ENCODE results near the gene TCF4. TPM values are rescaled to one million over a fixed set of nuclear protein-coding genes. Genes with fewer than 3 reads are reported as not detected.

TCF4 gene
- total RNA-seq, 2 experiments from 2014 or later: 75.9 to 76.0 TPM

DNA sequence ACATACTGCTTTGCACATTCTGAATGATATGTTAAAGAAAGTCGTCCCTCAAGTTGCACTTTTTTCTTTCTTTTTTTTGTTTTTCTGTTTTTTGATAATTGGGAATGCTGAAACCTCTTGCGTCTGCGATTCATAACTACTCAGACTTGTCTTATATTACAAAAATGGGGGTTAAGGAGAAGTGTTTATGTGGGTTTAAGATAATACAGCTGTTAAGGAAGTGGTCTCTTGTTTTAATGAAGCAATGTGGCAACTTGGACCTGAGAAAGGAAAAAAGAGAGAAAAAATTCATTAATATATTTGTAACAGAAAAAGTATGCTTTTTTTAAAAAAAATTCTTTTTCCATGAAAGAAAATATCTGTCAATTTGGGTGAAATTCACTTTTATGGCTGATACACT lies 360.2 kb downstream of the TCF4 start:
- intact Hi-C loops (cut with micrococcal nuclease; ENCODE audit: unreplicated experiment): no loop called here
- no peaks in the 10 kb centered on the region for H3K9me2 ChIP-seq (ENCODE audit: insufficient read depth, low read length)
- BruUV-seq (replicated peaks): no TSS peak
- POLR2A ChIA-PET: no interaction called here
- no peaks in the 10 kb centered on the region for H3K79me2 ChIP-seq (ENCODE audit: insufficient read depth, low read depth, low read length)
- DNase-seq (ENCODE audit: low spot score): no peak
- no peak overlapping the region for H3K4me3 ChIP-seq (ENCODE audit: low read depth, low read length, poor library complexity, severe bottlenecking)
- TF ChIP-seq EZH2phosphoT487 (IDR thresholded peaks at IDR 0.05; ENCODE audit: borderline replicate concordance, low read depth, low read length): no peak
- TF ChIP-seq, protein P1, sequence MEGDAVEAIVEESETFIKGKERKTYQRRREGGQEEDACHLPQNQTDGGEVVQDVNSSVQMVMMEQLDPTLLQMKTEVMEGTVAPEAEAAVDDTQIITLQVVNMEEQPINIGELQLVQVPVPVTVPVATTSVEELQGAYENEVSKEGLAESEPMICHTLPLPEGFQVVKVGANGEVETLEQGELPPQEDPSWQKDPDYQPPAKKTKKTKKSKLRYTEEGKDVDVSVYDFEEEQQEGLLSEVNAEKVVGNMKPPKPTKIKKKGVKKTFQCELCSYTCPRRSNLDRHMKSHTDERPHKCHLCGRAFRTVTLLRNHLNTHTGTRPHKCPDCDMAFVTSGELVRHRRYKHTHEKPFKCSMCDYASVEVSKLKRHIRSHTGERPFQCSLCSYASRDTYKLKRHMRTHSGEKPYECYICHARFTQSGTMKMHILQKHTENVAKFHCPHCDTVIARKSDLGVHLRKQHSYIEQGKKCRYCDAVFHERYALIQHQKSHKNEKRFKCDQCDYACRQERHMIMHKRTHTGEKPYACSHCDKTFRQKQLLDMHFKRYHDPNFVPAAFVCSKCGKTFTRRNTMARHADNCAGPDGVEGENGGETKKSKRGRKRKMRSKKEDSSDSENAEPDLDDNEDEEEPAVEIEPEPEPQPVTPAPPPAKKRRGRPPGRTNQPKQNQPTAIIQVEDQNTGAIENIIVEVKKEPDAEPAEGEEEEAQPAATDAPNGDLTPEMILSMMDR (conservative IDR thresholded peaks at IDR 0.05; ENCODE audit: low read length): no peak
- H3K4me1 ChIP-seq (ENCODE audit: insufficient read depth, low read length, poor library complexity, severe bottlenecking): no peaks in the 10 kb centered on the region
- no peaks in the 10 kb centered on the region for H4K20me1 ChIP-seq (ENCODE audit: insufficient read depth, low read length)
- peaks cover 63% of the 10 kb centered on the region for H3K36me3 ChIP-seq (ENCODE audit: insufficient read depth, low read length)
- CTCF ChIA-PET (ENCODE audit: unreplicated experiment): no interaction called here
- no peaks in the 10 kb centered on the region for H3K9me3 ChIP-seq (ENCODE audit: low read length)
- H3K27ac ChIP-seq (ENCODE audit: low read depth, low read length, poor library complexity, severe bottlenecking): no peak overlapping the region
- H3K4me2 ChIP-seq (ENCODE audit: low read length): no peak overlapping the region
- no peak overlapping the region for H2AFZ ChIP-seq (ENCODE audit: low read length)

DNA sequence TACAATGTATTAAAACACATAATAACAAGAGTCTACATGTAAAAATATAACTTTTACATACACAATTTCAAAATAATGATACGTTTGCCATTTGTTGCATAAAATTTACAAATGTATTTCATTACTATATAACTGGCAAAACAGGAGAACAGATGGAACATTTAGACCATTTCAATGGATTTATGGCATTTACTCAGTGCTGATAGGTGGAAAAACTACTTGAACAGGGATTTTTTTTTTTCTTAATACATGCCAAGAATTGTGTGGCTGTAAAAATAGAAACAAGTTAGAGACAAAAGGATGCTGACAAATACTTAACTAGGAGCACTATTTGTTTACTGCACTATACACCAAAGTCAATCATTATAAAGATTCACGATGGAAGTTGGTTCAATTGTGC lies 361.9 kb downstream of the TCF4 start:
- ChIA-PET POLR2A (interaction anchor here (0.7 kb wide), 1 partner anchor 25 kb away, joined by 3 read pairs; no protein-coding TSS in a partner anchor), CTCF (ENCODE audit: unreplicated experiment) (no interaction called here)
- H3K9me3 ChIP-seq (ENCODE audit: low read length): no peaks in the 10 kb centered on the region
- H3K79me2 ChIP-seq (ENCODE audit: insufficient read depth, low read depth, low read length): no peaks in the 10 kb centered on the region
- H3K36me3 ChIP-seq (ENCODE audit: insufficient read depth, low read length): peaks cover 46% of the 10 kb centered on the region
- no peak overlapping the region for H3K27ac ChIP-seq (ENCODE audit: low read depth, low read length, poor library complexity, severe bottlenecking)
- no peak overlapping the region for H3K4me3 ChIP-seq (ENCODE audit: low read depth, low read length, poor library complexity, severe bottlenecking)
- BruUV-seq (replicated peaks): no TSS peak
- intact Hi-C loops (cut with micrococcal nuclease; ENCODE audit: unreplicated experiment): no loop called here
- H2AFZ ChIP-seq (ENCODE audit: low read length): no peak overlapping the region
- H3K4me2 ChIP-seq (ENCODE audit: low read length): no peak overlapping the region
- no peaks in the 10 kb centered on the region for H3K9me2 ChIP-seq (ENCODE audit: insufficient read depth, low read length)
- DNase-seq (ENCODE audit: low spot score): no peak
- H4K20me1 ChIP-seq (ENCODE audit: insufficient read depth, low read length): no peaks in the 10 kb centered on the region
- no peaks in the 10 kb centered on the region for H3K4me1 ChIP-seq (ENCODE audit: insufficient read depth, low read length, poor library complexity, severe bottlenecking)
- no peak for TF ChIP-seq EZH2phosphoT487 (IDR thresholded peaks at IDR 0.05; ENCODE audit: borderline replicate concordance, low read depth, low read length)
- TF ChIP-seq, protein P1 (conservative IDR thresholded peaks at IDR 0.05; ENCODE audit: low read length): no peak

GRCh38 chr18:55224086-55224625 lies 363.8 kb downstream of the TCF4 start:
- intact Hi-C loops (cut with micrococcal nuclease; ENCODE audit: unreplicated experiment): no loop called here
- H3K4me2 ChIP-seq (ENCODE audit: low read length): no peak overlapping the region
- no peaks in the 10 kb centered on the region for H4K20me1 ChIP-seq (ENCODE audit: insufficient read depth, low read length)
- H3K9me2 ChIP-seq (ENCODE audit: insufficient read depth, low read length): no peaks in the 10 kb centered on the region
- no peak for DNase-seq (ENCODE audit: low spot score)
- no peak overlapping the region for H3K4me3 ChIP-seq (ENCODE audit: low read depth, low read length, poor library complexity, severe bottlenecking)
- H3K4me1 ChIP-seq (ENCODE audit: insufficient read depth, low read length, poor library complexity, severe bottlenecking): peaks cover 3% of the 10 kb centered on the region
- peaks cover 33% of the 10 kb centered on the region for H3K36me3 ChIP-seq (ENCODE audit: insufficient read depth, low read length)
- H3K9me3 ChIP-seq (ENCODE audit: low read length): no peaks in the 10 kb centered on the region
- H3K27ac ChIP-seq (ENCODE audit: low read depth, low read length, poor library complexity, severe bottlenecking): no peak overlapping the region
- TF ChIP-seq, protein P1 (conservative IDR thresholded peaks at IDR 0.05; ENCODE audit: low read length): no peak
- no peak for TF ChIP-seq EZH2phosphoT487 (IDR thresholded peaks at IDR 0.05; ENCODE audit: borderline replicate concordance, low read depth, low read length)
- POLR2A ChIA-PET: interaction anchor here (0.7 kb wide), 1 partner anchor 116 kb away, joined by 3 read pairs; no protein-coding TSS in a partner anchor
- no peak overlapping the region for H2AFZ ChIP-seq (ENCODE audit: low read length)
- CTCF ChIA-PET (ENCODE audit: unreplicated experiment): no interaction called here
- no peaks in the 10 kb centered on the region for H3K79me2 ChIP-seq (ENCODE audit: insufficient read depth, low read depth, low read length)
- BruUV-seq (replicated peaks): no TSS peak

Data from OCI-LY7 (cell line).